Endothelial cell of umbilical vein (primary cell): ENCODE data around the gene LRRC23. TPM values are rescaled to one million over a fixed set of nuclear protein-coding genes. Genes with fewer than 3 reads are reported as not detected.

ENCODE experiments used
- BruUV-seq: library from RNA; stranded (reverse); fragments of 400-500 nt; replicated peaks from 2 replicates; lab custom pipeline; 2021; lab: Mats Ljungman, UMichigan
- CTCF ChIA-PET: fragments of 300-600, 350-600 bp; sonication (Branson Sonifier 250); formaldehyde crosslinking; loops from one replicate; lab custom pipeline; 2021; ENCODE audit warnings: antibody characterized with exemption, inconsistent platforms; lab: Charles Lee
- POLR2A ChIA-PET: fragments of 300-600, 350-600 bp; sonication (Branson Sonifier 250); formaldehyde crosslinking; loops from one replicate; lab custom pipeline; 2021; ENCODE audit warnings: antibody characterized with exemption, inconsistent platforms; lab: Charles Lee
- DNase-seq: peaks from one replicate; pipeline ENCODE4 v3.0.0-alpha.2; 2011; ENCODE audit warnings: low read depth, low spot score
- FAIRE-seq: peaks from 2 replicates; lab custom pipeline; 2011; peaks lifted over from hg19 to GRCh38; lab: Jason Lieb, UNC
- H2AFZ ChIP-seq: 2 replicates; pipeline ENCODE4 v1.6.0; 2012; ENCODE audit warnings: low read depth, low read length, control low read depth, inconsistent platforms
- H3K27ac ChIP-seq: 2 replicates; pipeline ENCODE4 v1.5.1; 2011; ENCODE audit warnings: low read depth, mild to moderate bottlenecking, control low read depth, low read length, moderate library complexity; ENCODE audit not compliant: insufficient read depth
- H3K27me3 ChIP-seq, 2 experiments: 2 replicates each; pipeline versions ENCODE4 v1.6.0 to v1.6.1; 2011; ENCODE audit warnings: low read length in 2 of 2, mixed read lengths in 1 of 2; ENCODE audit not compliant: control insufficient read depth in 2 of 2, insufficient read depth in 2 of 2
- H3K36me3 ChIP-seq, 2 experiments: 2 replicates in 1 of 2; 3 replicates in 1 of 2; pipeline ENCODE4 v1.5.1; 2011; ENCODE audit warnings: low read length in 2 of 2, mild to moderate bottlenecking in 1 of 2, moderate library complexity in 1 of 2; ENCODE audit not compliant: control insufficient read depth in 2 of 2, insufficient read depth in 2 of 2; ENCODE audit errors: extremely low read depth in 1 of 2
- H3K4me1 ChIP-seq: 3 replicates; pipeline ENCODE4 v1.5.1; 2011; ENCODE audit warnings: mild to moderate bottlenecking, low read length; ENCODE audit not compliant: control insufficient read depth, insufficient read depth; ENCODE audit errors: extremely low read depth
- H3K4me2 ChIP-seq: 2 replicates; pipeline ENCODE4 v1.6.1; 2011; ENCODE audit warnings: low read length, control low read depth, mixed read lengths; ENCODE audit not compliant: insufficient read depth
- H3K4me3 ChIP-seq, 3 experiments: fragments of 200-600 bp in 1 of 3; sonication (generic), shearing (Covaris generic) in 1 of 3; replicated peaks in 1 of 3; 2 replicates each; pipeline ENCODE4 v1.5.1; 2011 to 2016; ENCODE audit warnings: control low read depth in 3 of 3, low read length in 3 of 3, mild to moderate bottlenecking in 2 of 3, inconsistent platforms in 1 of 3, low read depth in 1 of 3, moderate library complexity in 1 of 3; ENCODE audit not compliant: insufficient read depth in 1 of 3
- H3K79me2 ChIP-seq: 2 replicates; pipeline ENCODE4 v1.6.0; 2012; ENCODE audit warnings: low read length, inconsistent platforms; ENCODE audit not compliant: control insufficient read depth, insufficient read depth
- H3K9ac ChIP-seq: replicated peaks from 2 replicates; pipeline ENCODE3; 2011; ENCODE audit warnings: low read length, control low read depth; ENCODE audit not compliant: insufficient read depth; ENCODE audit errors: extremely low read depth
- H3K9me1 ChIP-seq: replicated peaks from 3 replicates; pipeline ENCODE4 v1.6.0; 2011; ENCODE audit warnings: mild to moderate bottlenecking, low read length; ENCODE audit not compliant: control insufficient read depth, insufficient read depth; ENCODE audit errors: extremely low read depth
- H3K9me3 ChIP-seq: replicated peaks from 2 replicates; pipeline ENCODE4 v1.5.1; 2012; ENCODE audit warnings: low read length, inconsistent platforms; ENCODE audit not compliant: control insufficient read depth, insufficient read depth
- H4K20me1 ChIP-seq: replicated peaks from 2 replicates; pipeline ENCODE3; 2011; ENCODE audit warnings: mild to moderate bottlenecking, low read length; ENCODE audit not compliant: control insufficient read depth, insufficient read depth; ENCODE audit errors: extremely low read depth
- CTCF ChIP-seq, 2 donors: IDR thresholded peaks; 1 replicate in 1 of 2; 2 replicates in 1 of 2; pipeline ENCODE4 v1.5.1; 2011; ENCODE audit warnings: low read length in 2 of 2, mild to moderate bottlenecking in 2 of 2, moderate library complexity in 2 of 2, control low read depth in 1 of 2, inconsistent platforms in 1 of 2, low read depth in 1 of 2; ENCODE audit not compliant: insufficient read depth in 1 of 2; ENCODE audit errors: extremely low read depth in 1 of 2
- EZH2 ChIP-seq: IDR thresholded peaks from 2 replicates; pipeline ENCODE4 v1.6.1; 2012; ENCODE audit warnings: borderline replicate concordance, low read depth, mild to moderate bottlenecking, moderate library complexity, low read length, inconsistent platforms; ENCODE audit not compliant: severe bottlenecking
- JUN ChIP-seq: IDR thresholded peaks from 2 replicates; pipeline ENCODE4 v1.6.1; 2011; ENCODE audit warnings: borderline replicate concordance, low read depth; ENCODE audit not compliant: insufficient read length, insufficient read depth
- MAX ChIP-seq: IDR thresholded peaks from 2 replicates; pipeline ENCODE4 v1.6.1; 2011; ENCODE audit not compliant: insufficient read depth, insufficient read length
- MYC ChIP-seq: IDR thresholded peaks from one replicate; pipeline ENCODE4 v1.6.1; 2011; ENCODE audit warnings: mild to moderate bottlenecking, low read depth, low read length
- POLR2A ChIP-seq: IDR thresholded peaks from 2 replicates; pipeline ENCODE4 v1.6.1; 2012; ENCODE audit warnings: low read depth, mild to moderate bottlenecking, control low read depth, low read length
- POLR2AphosphoS5 ChIP-seq: IDR thresholded peaks from 2 replicates; pipeline ENCODE4 v1.6.1; 2012; ENCODE audit warnings: low read depth, mild to moderate bottlenecking, control low read depth, low read length, moderate library complexity; ENCODE audit not compliant: insufficient read depth
- dilution Hi-C: fragments of 300-500 bp; cut with MboI; formaldehyde crosslinking; loops from one replicate; pipeline ENCODE4 v1.15.0; 2019; ENCODE audit warnings: low sequenced_read_pairs; ENCODE audit not compliant: extremely low pct_ligation_motif_present
- intact Hi-C: fragments of 100-400 bp; cut with micrococcal nuclease; formaldehyde crosslinking; loops from one replicate; pipeline ENCODE4 v1.10.0; 2022
- polyA plus RNA-seq, 4 experiments: library from polyadenylated mRNA; depleted of rRNA in 3 of 4; stranded (reverse) in 3 of 4; unstranded in 1 of 4; fragments of >200 nt; gene quantifications; 2 replicates each; pipeline versions ENCODE4 v1.2.1 to v1.2.3, GENCODE V29; 2011 to 2012; ENCODE audit warnings: missing spikeins in 1 of 4
- total RNA-seq: library from RNA; stranded (reverse); gene quantifications from 2 replicates; pipeline ENCODE4 v1.2.3, GENCODE V29; 2021

Gene LRRC23
- total and polyA plus RNA-seq, 2 donors (not counting 3 experiments of a cell fraction or from before 2014, with no cell fraction given) = 3.1 to 3.5 TPM

DNA sequence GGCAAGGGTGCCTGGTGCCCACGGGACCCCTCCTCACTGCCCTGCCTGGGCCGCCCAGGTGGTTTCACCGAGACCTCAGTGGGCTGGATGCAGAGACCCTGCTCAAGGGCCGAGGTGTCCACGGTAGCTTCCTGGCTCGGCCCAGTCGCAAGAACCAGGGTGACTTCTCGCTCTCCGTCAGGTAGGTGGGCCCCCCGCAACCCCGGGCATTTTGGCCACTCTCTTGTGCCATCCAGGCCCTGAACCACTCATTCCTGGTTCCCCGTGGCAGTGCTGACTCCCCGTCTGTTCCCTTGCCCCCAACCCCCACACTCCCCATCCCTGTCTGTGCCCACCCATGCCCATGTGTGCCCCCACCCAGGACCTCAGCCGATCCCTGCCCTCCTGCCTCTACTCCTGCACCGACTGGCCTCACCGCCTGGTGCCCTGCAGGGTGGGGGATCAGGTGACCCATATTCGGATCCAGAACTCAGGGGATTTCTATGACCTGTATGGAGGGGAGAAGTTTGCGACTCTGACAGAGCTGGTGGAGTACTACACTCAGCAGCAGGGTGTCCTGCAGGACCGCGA is 47.0 kb downstream of the LRRC23 start:
- Histone ChIP-seq H3K4me2 (no peak overlapping the region), H3K9me3 (no peaks in the 10 kb centered on the region), H4K20me1 (no peaks in the 10 kb centered on the region), H3K9me1 (no peaks in the 10 kb centered on the region), H3K4me3 (no peak overlapping the region), H3K4me1 (peaks cover 17% of the 10 kb centered on the region), H2AFZ (no peak overlapping the region), H3K79me2 (no peaks in the 10 kb centered on the region), H3K27me3 (no peaks in the 10 kb centered on the region), H3K27ac (no peak overlapping the region), H3K9ac (no peak overlapping the region), H3K36me3 (no peaks in the 10 kb centered on the region)
- no TSS peak for BruUV-seq
- FAIRE-seq (no peak), DNase-seq (no peak)
- POLR2A ChIA-PET = no interaction called here
- TF ChIP-seq MAX (no peak), MYC (no peak), EZH2 (no peak), JUN (no peak), POLR2A (no peak), POLR2AphosphoS5 (no peak), CTCF (IDR thresholded peaks at IDR 0.05; ENCODE audit: extremely low read depth in 1 of 2, insufficient read depth in 1 of 2, low read depth in 1 of 2, low read length in 2 of 2) (no peak)
- CTCF ChIA-PET = interaction anchor here (0.6 to 1.5 kb wide), 3 partner anchors 10 to 14 kb away, joined by 3 to 8 read pairs (median 5); no protein-coding TSS in a partner anchor
- dilution Hi-C loops = no loop called here
- intact Hi-C loops = no loop called here
